Measurements from ENCODE around the gene SLC10A6.

DNA sequence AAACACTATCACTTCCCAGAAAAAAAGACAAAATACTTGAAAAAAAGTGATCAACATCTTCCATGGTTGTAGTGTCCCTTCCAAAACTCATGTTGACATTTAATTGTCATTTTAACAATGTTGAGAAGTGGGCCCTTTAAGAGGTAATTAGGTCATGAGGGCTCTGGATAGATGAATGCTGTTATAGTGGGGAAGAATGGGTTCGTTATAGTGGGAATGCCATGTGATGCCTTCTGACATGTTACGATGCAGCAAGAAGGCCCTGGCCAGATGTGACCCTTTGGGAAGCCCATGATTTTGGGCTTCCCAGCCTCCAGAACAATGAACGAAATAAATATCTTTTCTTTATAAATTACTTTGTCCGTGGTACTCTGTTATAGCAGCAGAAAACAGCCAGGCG is 4.0 kb upstream of the SLC10A6 start:
- TF ChIP-seq POLR2A (IDR thresholded peaks at IDR 0.05), result no peak
- TF ChIP-seq POLR2AphosphoS5 (IDR thresholded peaks at IDR 0.05), result no peak
- TF ChIP-seq, protein P1, sequence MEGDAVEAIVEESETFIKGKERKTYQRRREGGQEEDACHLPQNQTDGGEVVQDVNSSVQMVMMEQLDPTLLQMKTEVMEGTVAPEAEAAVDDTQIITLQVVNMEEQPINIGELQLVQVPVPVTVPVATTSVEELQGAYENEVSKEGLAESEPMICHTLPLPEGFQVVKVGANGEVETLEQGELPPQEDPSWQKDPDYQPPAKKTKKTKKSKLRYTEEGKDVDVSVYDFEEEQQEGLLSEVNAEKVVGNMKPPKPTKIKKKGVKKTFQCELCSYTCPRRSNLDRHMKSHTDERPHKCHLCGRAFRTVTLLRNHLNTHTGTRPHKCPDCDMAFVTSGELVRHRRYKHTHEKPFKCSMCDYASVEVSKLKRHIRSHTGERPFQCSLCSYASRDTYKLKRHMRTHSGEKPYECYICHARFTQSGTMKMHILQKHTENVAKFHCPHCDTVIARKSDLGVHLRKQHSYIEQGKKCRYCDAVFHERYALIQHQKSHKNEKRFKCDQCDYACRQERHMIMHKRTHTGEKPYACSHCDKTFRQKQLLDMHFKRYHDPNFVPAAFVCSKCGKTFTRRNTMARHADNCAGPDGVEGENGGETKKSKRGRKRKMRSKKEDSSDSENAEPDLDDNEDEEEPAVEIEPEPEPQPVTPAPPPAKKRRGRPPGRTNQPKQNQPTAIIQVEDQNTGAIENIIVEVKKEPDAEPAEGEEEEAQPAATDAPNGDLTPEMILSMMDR (IDR thresholded peaks at IDR 0.05), result no peak
